Measurements from ENCODE around the gene SCN10A.

SCN10A gene

GRCh38 chr3:38687321-38687720 is 128.7 kb downstream of the SCN10A start:
- no peak for TF ChIP-seq CTCF (IDR thresholded peaks at IDR 0.05; ENCODE audit: control insufficient read depth, insufficient read depth, low read depth, low read length, missing control alignments)
- DNase-seq (ENCODE audit: low read depth), result no peak
- H3K4me3 ChIP-seq (ENCODE audit: control insufficient read depth, low read depth, low read length), result no peak overlapping the region

GRCh38 chr3:38684546-38684945 is 131.5 kb downstream of the SCN10A start:
- H3K4me3 ChIP-seq (ENCODE audit: control insufficient read depth, low read depth, low read length), result no peak overlapping the region
- TF ChIP-seq CTCF (IDR thresholded peaks at IDR 0.05; ENCODE audit: control insufficient read depth, insufficient read depth, low read depth, low read length, missing control alignments), result no peak
- DNase-seq (ENCODE audit: low read depth), result no peak

- no peak overlapping the region for H3K4me3 ChIP-seq (ENCODE audit: control insufficient read depth, low read depth, low read length)
- no peak for DNase-seq (ENCODE audit: low read depth)
- TF ChIP-seq CTCF (IDR thresholded peaks at IDR 0.05; ENCODE audit: control insufficient read depth, insufficient read depth, low read depth, low read length, missing control alignments), result no peak
Measured at GRCh38 chr3:38669668-38670067, 146.3 kb downstream of the SCN10A start.

GRCh38 chr3:38662544-38662943 is 153.5 kb downstream of the SCN10A start:
- TF ChIP-seq CTCF (IDR thresholded peaks at IDR 0.05; ENCODE audit: control insufficient read depth, insufficient read depth, low read depth, low read length, missing control alignments), result peak; percentile 56
- no peak overlapping the region for H3K4me3 ChIP-seq (ENCODE audit: control insufficient read depth, low read depth, low read length)
- DNase-seq (ENCODE audit: low read depth), result no peak

GRCh38 chr3:38658841-38659240 is 157.2 kb downstream of the SCN10A start:
- TF ChIP-seq CTCF (IDR thresholded peaks at IDR 0.05; ENCODE audit: control insufficient read depth, insufficient read depth, low read depth, low read length, missing control alignments), result no peak
- H3K4me3 ChIP-seq (ENCODE audit: control insufficient read depth, low read depth, low read length), result no peak overlapping the region
- no peak for DNase-seq (ENCODE audit: low read depth)

GRCh38 chr3:38657369-38657768 is 158.6 kb downstream of the SCN10A start:
- no peak for TF ChIP-seq CTCF (IDR thresholded peaks at IDR 0.05; ENCODE audit: control insufficient read depth, insufficient read depth, low read depth, low read length, missing control alignments)
- no peak for DNase-seq (ENCODE audit: low read depth)
- H3K4me3 ChIP-seq (ENCODE audit: control insufficient read depth, low read depth, low read length), result no peak overlapping the region

- no peak overlapping the region for H3K4me3 ChIP-seq (ENCODE audit: control insufficient read depth, low read depth, low read length)
- TF ChIP-seq CTCF (IDR thresholded peaks at IDR 0.05; ENCODE audit: control insufficient read depth, insufficient read depth, low read depth, low read length, missing control alignments), result peak; percentile 51
- DNase-seq (ENCODE audit: low read depth), result no peak
Measured at GRCh38 chr3:38655708-38656300, 160.2 kb downstream of the SCN10A start.

Data from AG09309 (cell line).